HG03558 (cell line): ENCODE results near the gene LRRN2.
"Not testable (repeated sequence)": the region's sequence is repeated elsewhere in the genome, so short reads cannot be mapped to it uniquely, and the experiment has no call there.

ENCODE experiments used
- ATAC-seq: cut with Tn5 transposase; IDR thresholded peaks from one replicate; pipeline ENCODE4 v1.9.1; 2021; ENCODE audit warnings: moderate number of reproducible peaks; ENCODE audit not compliant: unreplicated experiment; ENCODE audit errors: extremely low read depth

Gene LRRN2

DNA sequence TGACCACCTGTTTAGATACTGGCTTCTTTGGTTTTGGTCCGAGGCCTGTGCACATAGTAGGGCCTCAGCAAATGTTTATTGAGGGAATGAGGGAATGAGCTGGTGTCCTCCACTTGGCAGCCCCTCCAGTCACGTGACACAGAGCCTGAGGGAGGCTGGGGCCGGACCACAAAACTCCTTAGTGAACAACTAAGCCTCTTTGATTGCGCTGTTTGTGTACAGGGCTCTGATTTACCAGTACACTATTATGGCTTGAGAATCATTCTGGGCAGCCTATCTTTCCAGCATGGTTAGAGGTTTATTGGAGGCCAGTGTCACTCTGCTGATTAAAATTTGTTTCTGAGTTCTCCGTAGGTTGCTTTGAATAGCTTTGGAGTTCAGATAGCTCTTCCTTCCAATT is 10.2 kb upstream of the LRRN2 start:
- ATAC-seq = no peak

GRCh38 chr1:204694145-204694544 is 8.6 kb upstream of the LRRN2 start:
- no peak for ATAC-seq

- ATAC-seq = no peak
Measured at GRCh38 chr1:204692841-204693356, 7.4 kb upstream of the LRRN2 start.

GRCh38 chr1:204692325-204692840 is 6.8 kb upstream of the LRRN2 start:
- no peak for ATAC-seq

GRCh38 chr1:204691328-204691730 is 5.8 kb upstream of the LRRN2 start:
- not testable (repeated sequence) for ATAC-seq

- no peak for ATAC-seq
Measured at GRCh38 chr1:204688776-204689175, 3.2 kb upstream of the LRRN2 start.

DNA sequence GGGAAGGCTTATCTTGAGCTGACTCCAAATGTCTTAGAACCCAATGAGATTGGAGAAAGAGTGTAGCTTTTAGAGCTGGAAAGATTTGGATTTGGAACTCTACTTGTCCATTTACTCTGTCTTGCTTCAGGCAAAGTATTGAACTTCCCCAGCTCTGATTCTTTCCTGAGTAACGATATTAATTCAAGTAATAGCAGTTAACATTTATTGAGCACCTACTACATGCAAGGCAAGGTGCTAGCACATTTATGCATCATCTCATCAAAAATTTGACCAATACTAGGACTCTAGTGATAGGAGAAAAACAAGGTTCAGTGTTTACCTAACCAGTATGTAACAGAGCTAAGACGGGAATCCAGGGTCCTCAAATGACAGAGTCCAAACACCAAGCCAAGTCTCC is 2.5 kb upstream of the LRRN2 start:
- no peak for ATAC-seq

DNA sequence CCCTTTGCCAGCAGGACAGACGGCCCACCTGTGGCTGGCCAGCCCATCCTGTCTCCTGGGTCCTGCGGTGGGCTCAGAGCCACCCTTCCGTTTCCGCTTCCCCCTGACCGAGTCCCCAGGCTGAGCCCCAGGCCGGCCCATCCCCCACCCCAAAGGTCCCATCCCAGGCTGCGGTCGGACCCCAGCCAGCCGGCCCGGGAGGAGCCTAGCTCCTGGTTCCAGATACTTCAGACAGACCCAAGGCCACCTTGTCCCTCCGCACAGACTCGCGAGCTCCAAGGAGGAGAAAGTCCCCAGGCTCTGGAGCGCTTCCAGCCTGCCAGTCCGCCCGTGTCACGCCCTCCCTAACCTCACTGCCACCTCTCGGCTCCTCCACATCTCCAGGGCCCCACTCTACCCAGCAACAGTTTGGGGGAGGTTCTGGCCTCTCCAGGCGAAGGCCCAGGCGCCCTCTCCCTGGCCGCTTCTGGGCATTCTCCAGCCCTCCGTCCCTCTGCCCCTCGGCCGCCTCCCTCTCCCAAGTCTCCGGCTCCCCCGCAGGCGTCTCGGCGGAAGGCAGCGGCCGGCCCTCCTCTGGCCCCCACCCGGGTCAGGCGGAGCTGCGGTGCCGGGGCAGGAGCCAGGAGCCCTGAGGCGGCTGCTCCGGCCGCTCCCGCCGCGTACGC is 835 bp downstream of the LRRN2 start:
- no peak for ATAC-seq

GRCh38 chr1:204684206-204684570 is 1.4 kb downstream of the LRRN2 start:
- ATAC-seq = no peak

GRCh38 chr1:204683284-204684205 is 2.0 kb downstream of the LRRN2 start:
- ATAC-seq = no peak

GRCh38 chr1:204680461-204680860 is 5.1 kb downstream of the LRRN2 start:
- ATAC-seq = no peak

DNA sequence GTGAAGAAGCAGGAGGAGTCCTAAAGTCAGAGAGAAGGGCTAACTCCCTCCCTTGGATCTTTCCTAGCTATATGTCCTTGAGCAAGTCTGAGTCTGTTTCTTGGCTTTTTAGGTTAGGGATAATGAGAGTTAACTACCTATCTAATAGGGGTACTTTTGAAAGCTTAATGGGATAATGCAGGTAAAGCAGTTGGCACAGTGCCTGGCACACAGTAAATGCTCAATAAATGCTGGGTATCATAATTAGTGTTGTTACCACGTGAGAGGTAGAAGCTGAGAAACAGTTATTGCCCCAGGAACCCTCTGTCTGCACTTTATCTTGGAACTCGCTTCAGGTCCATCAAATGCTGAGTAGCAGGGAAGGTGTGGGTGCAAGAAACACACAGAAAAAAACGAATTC is 5.5 kb downstream of the LRRN2 start:
- no peak for ATAC-seq

GRCh38 chr1:204678721-204679475 is 6.6 kb downstream of the LRRN2 start:
- no peak for ATAC-seq

GRCh38 chr1:204677864-204678263 is 7.7 kb downstream of the LRRN2 start:
- no peak for ATAC-seq

DNA sequence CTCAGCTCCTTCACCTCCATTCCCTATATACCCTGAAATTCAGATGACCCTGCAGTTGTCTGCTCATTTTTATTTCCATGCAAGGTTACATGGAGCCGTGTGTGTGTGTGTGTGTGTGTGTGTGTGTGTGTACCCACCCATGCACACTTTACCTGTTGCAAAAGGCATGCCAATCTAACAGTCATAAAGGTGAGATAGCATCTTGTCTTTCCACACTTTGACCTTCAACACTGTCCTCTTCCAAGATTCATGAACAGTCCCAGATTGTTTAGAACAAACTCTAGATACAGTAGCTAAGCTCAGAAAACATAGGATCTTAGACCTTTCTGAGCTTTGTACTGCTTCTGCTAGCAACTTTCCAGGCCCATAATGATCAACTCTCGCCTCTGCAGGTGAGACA is 9.5 kb downstream of the LRRN2 start:
- no peak for ATAC-seq

GRCh38 chr1:204673909-204674649 is 11.5 kb downstream of the LRRN2 start:
- no peak for ATAC-seq

DNA sequence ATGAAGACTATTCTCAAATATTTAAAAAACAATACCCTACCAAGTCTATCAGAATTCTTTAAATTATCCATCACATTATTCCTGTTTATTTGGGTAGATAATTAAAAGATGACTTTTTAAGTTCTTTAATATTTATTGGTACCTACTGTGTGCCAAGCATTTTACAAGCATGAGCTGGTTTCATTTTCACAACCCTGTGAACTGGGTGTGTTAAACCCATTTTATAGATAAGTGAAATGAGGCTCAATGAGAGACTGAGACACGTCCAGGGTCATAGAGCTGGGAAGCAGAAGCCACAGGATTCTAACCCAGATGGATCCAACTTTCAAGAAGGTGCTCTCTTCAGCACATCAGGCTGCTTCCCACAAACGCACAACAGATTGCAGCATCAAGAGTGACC is 12.3 kb downstream of the LRRN2 start:
- ATAC-seq = no peak

- ATAC-seq = no peak
Measured at GRCh38 chr1:204672482-204673121, 12.9 kb downstream of the LRRN2 start.

DNA sequence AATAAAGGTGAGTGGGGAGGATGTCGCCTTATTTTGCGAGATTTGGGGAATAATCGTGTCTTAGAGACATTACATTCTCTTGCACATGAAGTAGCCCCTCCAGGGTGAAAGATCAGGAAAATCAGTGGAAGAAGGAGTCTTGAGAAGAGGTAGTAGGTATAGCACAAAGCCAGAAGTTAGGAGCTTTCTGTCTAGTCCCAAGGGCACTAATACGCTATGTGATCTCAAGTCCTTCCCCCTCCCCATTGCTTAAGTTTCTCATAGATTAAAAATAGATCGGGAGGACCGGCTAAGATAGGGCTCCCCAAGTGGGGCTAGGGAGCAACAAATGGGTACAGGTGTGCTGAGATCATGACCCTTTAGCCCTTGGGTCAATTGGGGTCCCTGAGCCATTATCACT is 13.5 kb downstream of the LRRN2 start:
- no peak for ATAC-seq
